Right lobe of liver (tissue), 6 donors: ENCODE data around the gene RIMBP2. TPM values are rescaled to one million over a fixed set of nuclear protein-coding genes. Genes with fewer than 3 reads are reported as not detected.

Experiments
- ATAC-seq, 4 donors: fragments of 200-7000 bp; cut with Tn5 transposase; one replicate each; pipeline ENCODE4 v1.9.1; 2020; ENCODE audit warnings: mild to moderate bottlenecking in 4 of 4, moderate library complexity in 4 of 4
- DNase-seq, 3 donors: peaks; one replicate each; pipeline ENCODE4 v3.0.0-alpha.2; 2020
- H3K27ac ChIP-seq, 3 donors: fragments of 200-600 bp; one replicate each; pipeline ENCODE4 v1.8.0; 2022
- H3K27me3 ChIP-seq, 2 donors: fragments of 200-600 bp; one replicate each; pipeline ENCODE4 v1.8.0; 2022
- H3K36me3 ChIP-seq, 4 donors: fragments of 200-600 bp; sonication (generic) in 1 of 4; one replicate each; pipeline versions ENCODE4 v1.5.1 to v1.8.0; 2017 to 2022; ENCODE audit warnings: control low read depth in 1 of 4
- H3K4me1 ChIP-seq, 4 donors: fragments of 200-600 bp; sonication (generic) in 1 of 4; one replicate each; pipeline versions ENCODE4 v1.5.1 to v1.8.0; 2017 to 2022; ENCODE audit warnings: control low read depth in 1 of 4
- H3K4me3 ChIP-seq, 3 donors: fragments of 200-600 bp; one replicate each; pipeline ENCODE4 v1.8.0; 2022
- H3K9me3 ChIP-seq, 4 donors: fragments of 200-600 bp; sonication (generic) in 1 of 4; one replicate each; pipeline versions ENCODE4 v1.5.1 to v1.8.0; 2017 to 2022; ENCODE audit warnings: control low read depth in 1 of 4
- CTCF ChIP-seq, 4 donors: fragments of 200-600 bp in 3 of 4; fragments of 450-650 bp in 1 of 4; IDR thresholded peaks; one replicate each; pipeline versions ENCODE4 v1.5.1 to v1.8.0; 2016 to 2022; ENCODE audit warnings: antibody characterized with exemption in 4 of 4, mild to moderate bottlenecking in 2 of 4
- POLR2A ChIP-seq: fragments of 450-650 bp; IDR thresholded peaks from one replicate; pipeline ENCODE4 v1.6.1; 2017; ENCODE audit warnings: antibody characterized with exemption, mild to moderate bottlenecking
- WGBS: methylation state at CpG from one replicate; pipeline ENCODE4 v1.1.6; 2018; ENCODE audit warnings: low coverage, low lambda C conversion rate; ENCODE audit not compliant: insufficient coverage; ENCODE audit errors: missing lambda C conversion rate; 5-methylcytosine and 5-hydroxymethylcytosine counted together
- intact Hi-C, 2 donors: fragments of 100-400 bp; cut with DNase I; formaldehyde crosslinking; loops; one replicate each; pipeline versions ENCODE4 v1.11.2 to v1.14.1; 2022
- total RNA-seq, 6 experiments: library from RNA; depleted of rRNA in 2 of 6; stranded (reverse); fragments of >200 nt in 2 of 6; fragmentation: NEBNext Ultra II Directional in 3 of 6; extraction: Animal tissue kit (Norgen Biotek cat#: 25700) in 3 of 6; gene quantifications; one replicate each; pipeline versions ENCODE4 v1.1.0 to v1.2.4, GENCODE V29; 2016 to 2023
- donor health status: DM: no; HTN: yes; CAD: no.
- donor health status: DM: no; HTN: no; CAD: no.
- donor health status: DM: no; HTN: no; CAD: no.
- donor health status: DM: no; HTN: yes; CAD: no.
- donor health status: DM: no; HTN: yes; CAD: no.

RIMBP2 gene
- total RNA-seq, 6 experiments from 2014 or later, result 0.04 to 0.19 TPM; not detected in 4

GRCh38 chr12:130621696-130622298 is 94.3 kb downstream of the RIMBP2 start:
- Histone ChIP-seq H3K36me3 (no peaks in the 10 kb centered on the region), H3K4me3 (no peak overlapping the region), H3K27ac (no peak overlapping the region), H3K9me3 (no peaks in the 10 kb centered on the region), H3K4me1 (no peaks in the 10 kb centered on the region), H3K27me3 (no peaks in the 10 kb centered on the region)
- ATAC-seq (no peak), DNase-seq (no peak)
- TF ChIP-seq POLR2A, result no peak
- no peak for TF ChIP-seq CTCF (IDR thresholded peaks at IDR 0.05)
- intact Hi-C loops, result no loop called here
- WGBS, result 89% methylated on average over 10 of the region's 13 CpGs

- no peaks in the 10 kb centered on the region for H3K9me3 ChIP-seq
- no peak overlapping the region for H3K27ac ChIP-seq
- no peak for TF ChIP-seq POLR2A
- TF ChIP-seq CTCF (IDR thresholded peaks at IDR 0.05), result no peak
- no peak for DNase-seq
- ATAC-seq, result no peak
- whole genome bisulfite sequencing, result 82% methylated on average over 6 of the region's 6 CpGs
- intact Hi-C loops, result no loop called here
- no peak overlapping the region for H3K4me3 ChIP-seq
- no peaks in the 10 kb centered on the region for H3K4me1 ChIP-seq
- H3K27me3 ChIP-seq, result no peaks in the 10 kb centered on the region
- no peaks in the 10 kb centered on the region for H3K36me3 ChIP-seq
These were observed 95.3 kb downstream of the RIMBP2 start for GRCh38 chr12:130620756-130621155.

GRCh38 chr12:130620281-130620680 is 95.8 kb downstream of the RIMBP2 start:
- H3K27ac ChIP-seq, result no peak overlapping the region
- ATAC-seq, result peak in 1 of 4 donors; percentile 10

GRCh38 chr12:130619385-130620001 is 96.6 kb downstream of the RIMBP2 start:
- H3K27ac ChIP-seq, result no peak overlapping the region
- no peak for DNase-seq
- no peaks in the 10 kb centered on the region for H3K27me3 ChIP-seq
- ATAC-seq, result no peak
- no peaks in the 10 kb centered on the region for H3K9me3 ChIP-seq
- intact Hi-C loops, result no loop called here
- no peak for TF ChIP-seq CTCF (IDR thresholded peaks at IDR 0.05)
- no peak overlapping the region for H3K4me3 ChIP-seq
- WGBS, result 52% methylated on average over 9 of the region's 16 CpGs
- no peaks in the 10 kb centered on the region for H3K36me3 ChIP-seq
- no peaks in the 10 kb centered on the region for H3K4me1 ChIP-seq

More at GRCh38 chr12:130620281-130620680, 95.8 kb downstream of the RIMBP2 start:
- DNase-seq, result no peak
- H3K36me3 ChIP-seq, result no peaks in the 10 kb centered on the region
- H3K4me3 ChIP-seq, result no peak overlapping the region
- no peaks in the 10 kb centered on the region for H3K4me1 ChIP-seq
- intact Hi-C loops, result no loop called here
- no peaks in the 10 kb centered on the region for H3K27me3 ChIP-seq
- 72% methylated on average over 9 of the region's 14 CpGs for WGBS
- H3K9me3 ChIP-seq, result no peaks in the 10 kb centered on the region
- TF ChIP-seq POLR2A, result no peak

- ATAC-seq (no peak), DNase-seq (no peak)
- Histone ChIP-seq H3K27ac (no peak overlapping the region), H3K4me3 (no peak overlapping the region), H3K4me1 (no peaks in the 10 kb centered on the region), H3K9me3 (no peaks in the 10 kb centered on the region), H3K36me3 (no peaks in the 10 kb centered on the region), H3K27me3 (no peaks in the 10 kb centered on the region)
- TF ChIP-seq CTCF (IDR thresholded peaks at IDR 0.05), result no peak
- no peak for TF ChIP-seq POLR2A
- 63% methylated on average over 4 of the region's 4 CpGs for WGBS
- intact Hi-C loops, result no loop called here
These were observed 98.9 kb downstream of the RIMBP2 start for GRCh38 chr12:130617219-130617618.
